Measurements from ENCODE around the gene SUV39H2.

Gene SUV39H2

DNA sequence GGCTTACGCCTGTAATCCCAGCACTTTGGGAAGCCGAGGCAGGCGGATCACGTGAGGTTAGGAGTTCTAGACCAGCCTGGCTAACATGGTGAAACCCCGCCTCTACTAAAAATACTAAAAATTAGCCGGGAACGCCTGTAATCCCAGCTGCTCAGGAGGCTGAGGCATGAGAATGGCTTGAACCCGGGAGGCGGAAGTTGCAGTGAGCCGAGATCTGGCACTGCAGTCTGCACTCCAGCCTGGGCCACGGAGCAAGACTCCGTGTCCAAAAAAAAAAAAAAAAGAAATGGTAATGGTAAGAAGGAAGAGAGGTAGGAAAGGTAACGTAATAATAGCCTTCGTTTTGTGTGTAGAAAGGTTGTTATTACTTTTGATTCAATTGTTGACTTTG, 39.4 kb upstream of the SUV39H2 start:
- no peak overlapping the region for H3K4ac ChIP-seq (ENCODE audit: low read depth in 1 of 2, low read length in 2 of 2)
- H3K18ac ChIP-seq (ENCODE audit: low read depth in 1 of 2, low read length in 2 of 2), result no peak overlapping the region
- 21% methylated on average over 13 of the region's 14 CpGs for WGBS
- DNase-seq, result no peak
- no peak overlapping the region for H4K8ac ChIP-seq (ENCODE audit: low read length)
- H3K9ac ChIP-seq (ENCODE audit: low read length), result peak overlapping the region; percentile 96
- H3K4me3 ChIP-seq (ENCODE audit: insufficient read depth in 1 of 2, low read depth in 1 of 2, low read length in 2 of 2), result peak overlapping the region; percentile 93 to 97
- H3K9me3 ChIP-seq (ENCODE audit: control insufficient read depth, low read length), result no peaks in the 10 kb centered on the region
- H2BK12ac ChIP-seq (ENCODE audit: low read length in 2 of 2), result no peak overlapping the region
- no peak overlapping the region for H2BK15ac ChIP-seq (ENCODE audit: low read depth, poor library complexity, severe bottlenecking)
- peaks cover 22% of the 10 kb centered on the region for H3K79me1 ChIP-seq (replicated peaks; ENCODE audit: low read length, poor library complexity, severe bottlenecking)
- no peak overlapping the region for H3K14ac ChIP-seq (ENCODE audit: low read length in 2 of 2)
- no peaks in the 10 kb centered on the region for H3K4me1 ChIP-seq (ENCODE audit: control insufficient read depth, insufficient read depth, low read depth, low read length)
- no peaks in the 10 kb centered on the region for H3K27me3 ChIP-seq (ENCODE audit: control insufficient read depth in 1 of 2, insufficient read depth in 1 of 2, low read length in 2 of 2)
- no peak overlapping the region for H3K23ac ChIP-seq (ENCODE audit: low read length in 2 of 2)
- no peak overlapping the region for H2BK5ac ChIP-seq (ENCODE audit: low read depth, low read length, poor library complexity, severe bottlenecking)
- H2BK120ac ChIP-seq (ENCODE audit: low read depth, low read length), result no peak overlapping the region
- H2AFZ ChIP-seq (ENCODE audit: low read depth, low read length), result no peak overlapping the region
- peaks cover 17 to 55% of the 10 kb centered on the region in 2 experiments for H3K36me3 ChIP-seq (ENCODE audit: control insufficient read depth in 1 of 2, insufficient read depth in 2 of 2, low read depth in 1 of 2, low read length in 2 of 2)
- H3K4me2 ChIP-seq (ENCODE audit: low read length, poor library complexity, severe bottlenecking), result peak overlapping the region; percentile 82
- no peak overlapping the region for H2AK5ac ChIP-seq (ENCODE audit: low read length, severe bottlenecking)
- no peak overlapping the region for H4K91ac ChIP-seq (ENCODE audit: low read length)
- H3K27ac ChIP-seq (ENCODE audit: low read length, poor library complexity, severe bottlenecking), result no peak overlapping the region

DNA sequence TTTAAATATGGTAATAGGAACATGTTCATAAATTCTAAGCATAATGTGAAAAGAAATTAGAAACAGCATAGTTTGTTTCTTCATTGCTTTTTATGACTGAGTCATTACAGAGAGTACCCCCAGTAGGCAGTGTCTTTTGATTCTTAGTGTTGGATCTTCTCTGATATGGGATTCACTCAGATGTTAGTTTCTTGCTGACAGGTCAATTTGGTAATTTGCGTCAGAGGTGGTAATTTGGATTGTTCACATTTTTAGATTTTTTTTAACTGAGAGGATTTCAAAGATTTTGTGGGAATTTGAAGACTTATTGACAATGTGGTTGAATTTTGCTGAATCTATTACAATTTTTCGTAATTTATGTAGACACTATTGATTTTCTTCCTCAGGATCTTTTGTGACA, 38.5 kb upstream of the SUV39H2 start:
- peaks cover 18 to 55% of the 10 kb centered on the region in 2 experiments for H3K36me3 ChIP-seq (ENCODE audit: control insufficient read depth in 1 of 2, insufficient read depth in 2 of 2, low read depth in 1 of 2, low read length in 2 of 2)
- no peaks in the 10 kb centered on the region for H3K4me1 ChIP-seq (ENCODE audit: control insufficient read depth, insufficient read depth, low read depth, low read length)
- no peaks in the 10 kb centered on the region for H3K27me3 ChIP-seq (ENCODE audit: control insufficient read depth in 1 of 2, insufficient read depth in 1 of 2, low read length in 2 of 2)
- no peak overlapping the region for H4K91ac ChIP-seq (ENCODE audit: low read length)
- no peak overlapping the region for H3K18ac ChIP-seq (ENCODE audit: low read depth in 1 of 2, low read length in 2 of 2)
- no peak for DNase-seq
- H3K9ac ChIP-seq (ENCODE audit: low read length), result peak overlapping the region; percentile 22
- H2AFZ ChIP-seq (ENCODE audit: low read depth, low read length), result no peak overlapping the region
- no peak overlapping the region for H3K4me2 ChIP-seq (ENCODE audit: low read length, poor library complexity, severe bottlenecking)
- H3K4me3 ChIP-seq (ENCODE audit: insufficient read depth in 1 of 2, low read depth in 1 of 2, low read length in 2 of 2), result no peak overlapping the region
- no peak overlapping the region for H2BK120ac ChIP-seq (ENCODE audit: low read depth, low read length)
- no peak overlapping the region for H3K23ac ChIP-seq (ENCODE audit: low read length in 2 of 2)
- H2BK15ac ChIP-seq (ENCODE audit: low read depth, poor library complexity, severe bottlenecking), result no peak overlapping the region
- H3K27ac ChIP-seq (ENCODE audit: low read length, poor library complexity, severe bottlenecking), result no peak overlapping the region
- no peak overlapping the region for H3K4ac ChIP-seq (ENCODE audit: low read depth in 1 of 2, low read length in 2 of 2)
- H2BK12ac ChIP-seq (ENCODE audit: low read length in 2 of 2), result no peak overlapping the region
- H2AK5ac ChIP-seq (ENCODE audit: low read length, severe bottlenecking), result no peak overlapping the region
- WGBS, result 93% methylated on average over 1 of the region's 2 CpGs
- H3K79me1 ChIP-seq (replicated peaks; ENCODE audit: low read length, poor library complexity, severe bottlenecking), result peaks cover 22% of the 10 kb centered on the region
- H3K14ac ChIP-seq (ENCODE audit: low read length in 2 of 2), result no peak overlapping the region
- no peak overlapping the region for H4K8ac ChIP-seq (ENCODE audit: low read length)
- H3K9me3 ChIP-seq (ENCODE audit: control insufficient read depth, low read length), result no peaks in the 10 kb centered on the region
- no peak overlapping the region for H2BK5ac ChIP-seq (ENCODE audit: low read depth, low read length, poor library complexity, severe bottlenecking)

- Histone ChIP-seq H4K8ac (ENCODE audit: low read length) (no peak overlapping the region), H3K4me1 (ENCODE audit: control insufficient read depth, insufficient read depth, low read depth, low read length) (no peaks in the 10 kb centered on the region), H3K79me1 (replicated peaks; ENCODE audit: low read length, poor library complexity, severe bottlenecking) (peaks cover 29% of the 10 kb centered on the region), H3K18ac (ENCODE audit: low read depth in 1 of 2, low read length in 2 of 2) (no peak overlapping the region), H3K14ac (ENCODE audit: low read length in 2 of 2) (no peak overlapping the region), H2BK120ac (ENCODE audit: low read depth, low read length) (no peak overlapping the region), H4K91ac (ENCODE audit: low read length) (no peak overlapping the region), H2AK5ac (ENCODE audit: low read length, severe bottlenecking) (no peak overlapping the region), H2AFZ (ENCODE audit: low read depth, low read length) (no peak overlapping the region), H3K9me3 (ENCODE audit: control insufficient read depth, low read length) (no peaks in the 10 kb centered on the region), H2BK5ac (ENCODE audit: low read depth, low read length, poor library complexity, severe bottlenecking) (no peak overlapping the region), H3K36me3 (ENCODE audit: control insufficient read depth in 1 of 2, insufficient read depth in 2 of 2, low read depth in 1 of 2, low read length in 2 of 2) (peaks cover 22 to 72% of the 10 kb centered on the region in 2 experiments), H3K4me3 (ENCODE audit: insufficient read depth in 1 of 2, low read depth in 1 of 2, low read length in 2 of 2) (no peak overlapping the region), H3K4me2 (ENCODE audit: low read length, poor library complexity, severe bottlenecking) (no peak overlapping the region), H3K27ac (ENCODE audit: low read length, poor library complexity, severe bottlenecking) (no peak overlapping the region), H2BK12ac (ENCODE audit: low read length in 2 of 2) (no peak overlapping the region), H3K4ac (ENCODE audit: low read depth in 1 of 2, low read length in 2 of 2) (no peak overlapping the region), H3K9ac (ENCODE audit: low read length) (no peak overlapping the region), H2BK15ac (ENCODE audit: low read depth, poor library complexity, severe bottlenecking) (no peak overlapping the region), H3K27me3 (ENCODE audit: control insufficient read depth in 1 of 2, insufficient read depth in 1 of 2, low read length in 2 of 2) (no peaks in the 10 kb centered on the region), H3K23ac (ENCODE audit: low read length in 2 of 2) (no peak overlapping the region)
- DNase-seq, result no peak
- WGBS, result 96% methylated on average over 15 of the region's 15 CpGs
Measured at GRCh38 chr10:14843327-14843988, 35.2 kb upstream of the SUV39H2 start.

- Histone ChIP-seq H2BK15ac (ENCODE audit: low read depth, poor library complexity, severe bottlenecking) (no peak overlapping the region), H3K79me1 (replicated peaks; ENCODE audit: low read length, poor library complexity, severe bottlenecking) (peaks cover 29% of the 10 kb centered on the region), H2AK5ac (ENCODE audit: low read length, severe bottlenecking) (no peak overlapping the region), H3K9me3 (ENCODE audit: control insufficient read depth, low read length) (no peaks in the 10 kb centered on the region), H2BK5ac (ENCODE audit: low read depth, low read length, poor library complexity, severe bottlenecking) (no peak overlapping the region), H3K27me3 (ENCODE audit: control insufficient read depth in 1 of 2, insufficient read depth in 1 of 2, low read length in 2 of 2) (no peaks in the 10 kb centered on the region), H4K91ac (ENCODE audit: low read length) (no peak overlapping the region), H3K4me1 (ENCODE audit: control insufficient read depth, insufficient read depth, low read depth, low read length) (no peaks in the 10 kb centered on the region), H3K14ac (ENCODE audit: low read length in 2 of 2) (no peak overlapping the region), H3K36me3 (ENCODE audit: control insufficient read depth in 1 of 2, insufficient read depth in 2 of 2, low read depth in 1 of 2, low read length in 2 of 2) (peaks cover 24 to 86% of the 10 kb centered on the region in 2 experiments), H3K23ac (ENCODE audit: low read length in 2 of 2) (no peak overlapping the region), H4K8ac (ENCODE audit: low read length) (no peak overlapping the region), H3K27ac (ENCODE audit: low read length, poor library complexity, severe bottlenecking) (no peak overlapping the region), H2BK120ac (ENCODE audit: low read depth, low read length) (no peak overlapping the region), H3K4ac (ENCODE audit: low read depth in 1 of 2, low read length in 2 of 2) (no peak overlapping the region), H3K9ac (ENCODE audit: low read length) (no peak overlapping the region), H3K4me3 (ENCODE audit: insufficient read depth in 1 of 2, low read depth in 1 of 2, low read length in 2 of 2) (no peak overlapping the region), H2BK12ac (ENCODE audit: low read length in 2 of 2) (no peak overlapping the region), H2AFZ (ENCODE audit: low read depth, low read length) (no peak overlapping the region), H3K18ac (ENCODE audit: low read depth in 1 of 2, low read length in 2 of 2) (no peak overlapping the region), H3K4me2 (ENCODE audit: low read length, poor library complexity, severe bottlenecking) (no peak overlapping the region)
- DNase-seq, result no peak
- no CpG with 5 or more reads among the region's 2 CpGs for WGBS
Measured at GRCh38 chr10:14844948-14845347, 33.7 kb upstream of the SUV39H2 start.

All from mesenchymal stem cell (in vitro differentiated cells and primary cell).